Measurements from ENCODE around the gene HPDL.
"Not testable (repeated sequence)": the region's sequence is repeated elsewhere in the genome, so short reads cannot be mapped to it uniquely, and the experiment has no call there.

HPDL gene

GRCh38 chr1:45326627-45327623 lies at the start of gene HPDL:
Gene HPDL (plus strand): TSS chr1:45326895. CDS start chr1:45327149, 254 bp downstream.
- peak within 1 kb of the TSS; percentile 58 for H3K9ac ChIP-seq (ENCODE audit: insufficient read length, low read depth)
- H3K4me1 ChIP-seq (ENCODE audit: insufficient read depth, insufficient read length): peaks cover 21% of the 10 kb centered on the region
- H3K36me3 ChIP-seq (ENCODE audit: insufficient read depth, insufficient read length, low read length): peaks cover 53% of the 10 kb centered on the region
- no peak for DNase-seq (ENCODE audit: low read depth, low spot score)
- TF ChIP-seq SUZ12 (IDR thresholded peaks at IDR 0.05; ENCODE audit: extremely low read depth, insufficient read depth, insufficient read length) (no peak), ZNF274 (IDR thresholded peaks at IDR 0.05; ENCODE audit: low read depth, low read length) (no peak), YY1 (IDR thresholded peaks at IDR 0.05; ENCODE audit: insufficient read depth, insufficient read length) (no peak)
- H3K27me3 ChIP-seq (ENCODE audit: insufficient read depth, insufficient read length): no peaks in the 10 kb centered on the region
- peaks cover 30% of the 10 kb centered on the region for H3K9me3 ChIP-seq (ENCODE audit: insufficient read depth, low read length)
- no peak within 1 kb of the TSS for H3K4me3 ChIP-seq (ENCODE audit: insufficient read length, low read depth)

GRCh38 chr1:45282351-45282750 lies 44.3 kb upstream of the HPDL start:
- peaks cover 11% of the 10 kb centered on the region; the same call in 1 of the 2 replicates for H3K9me3 ChIP-seq (ENCODE audit: insufficient read depth, low read length)
- TF ChIP-seq YY1 (IDR thresholded peaks at IDR 0.05; ENCODE audit: insufficient read depth, insufficient read length): no peak
- TF ChIP-seq SUZ12 (IDR thresholded peaks at IDR 0.05; ENCODE audit: extremely low read depth, insufficient read depth, insufficient read length): no peak
- TF ChIP-seq ZNF274 (IDR thresholded peaks at IDR 0.05; ENCODE audit: low read depth, low read length): no peak

GRCh38 chr1:45284858-45285257 lies 41.8 kb upstream of the HPDL start:
- H3K9ac ChIP-seq (ENCODE audit: insufficient read length, low read depth); DNase-seq (ENCODE audit: low read depth, low spot score); H3K4me3 ChIP-seq (ENCODE audit: insufficient read length, low read depth); H3K4me1 ChIP-seq (ENCODE audit: insufficient read depth, insufficient read length); H3K36me3 ChIP-seq (ENCODE audit: insufficient read depth, insufficient read length, low read length); H3K27me3 ChIP-seq (ENCODE audit: insufficient read depth, insufficient read length): not testable (repeated sequence)
- H3K9me3 ChIP-seq (ENCODE audit: insufficient read depth, low read length): peaks cover 11% of the 10 kb centered on the region; the same call in 1 of the 2 replicates

More at GRCh38 chr1:45282351-45282750, 44.3 kb upstream of the HPDL start:
- Histone ChIP-seq H3K4me3 (ENCODE audit: insufficient read length, low read depth) (no peak overlapping the region), H3K4me1 (ENCODE audit: insufficient read depth, insufficient read length) (no peaks in the 10 kb centered on the region), H3K9ac (ENCODE audit: insufficient read length, low read depth) (no peak overlapping the region), H3K27me3 (ENCODE audit: insufficient read depth, insufficient read length) (no peaks in the 10 kb centered on the region), H3K36me3 (ENCODE audit: insufficient read depth, insufficient read length, low read length) (no peaks in the 10 kb centered on the region)
- no peak for DNase-seq (ENCODE audit: low read depth, low spot score)

GRCh38 chr1:45286521-45286920 lies 40.2 kb upstream of the HPDL start:
- H3K36me3 ChIP-seq (ENCODE audit: insufficient read depth, insufficient read length, low read length); H3K4me1 ChIP-seq (ENCODE audit: insufficient read depth, insufficient read length); DNase-seq (ENCODE audit: low read depth, low spot score); H3K9ac ChIP-seq (ENCODE audit: insufficient read length, low read depth); H3K4me3 ChIP-seq (ENCODE audit: insufficient read length, low read depth); H3K27me3 ChIP-seq (ENCODE audit: insufficient read depth, insufficient read length): not testable (repeated sequence)
- H3K9me3 ChIP-seq (ENCODE audit: insufficient read depth, low read length): peaks cover 11% of the 10 kb centered on the region; the same call in 1 of the 2 replicates

- not testable (repeated sequence) for H3K9ac ChIP-seq (ENCODE audit: insufficient read length, low read depth); H3K27me3 ChIP-seq (ENCODE audit: insufficient read depth, insufficient read length); DNase-seq (ENCODE audit: low read depth, low spot score); H3K4me1 ChIP-seq (ENCODE audit: insufficient read depth, insufficient read length); H3K4me3 ChIP-seq (ENCODE audit: insufficient read length, low read depth); H3K9me3 ChIP-seq (ENCODE audit: insufficient read depth, low read length); H3K36me3 ChIP-seq (ENCODE audit: insufficient read depth, insufficient read length, low read length)
Observed at GRCh38 chr1:45291002-45291401, 35.7 kb upstream of the HPDL start.

GRCh38 chr1:45291716-45292115 lies 35.0 kb upstream of the HPDL start:
- TF ChIP-seq SUZ12 (IDR thresholded peaks at IDR 0.05; ENCODE audit: extremely low read depth, insufficient read depth, insufficient read length) (no peak), YY1 (IDR thresholded peaks at IDR 0.05; ENCODE audit: insufficient read depth, insufficient read length) (no peak), ZNF274 (IDR thresholded peaks at IDR 0.05; ENCODE audit: low read depth, low read length) (no peak)
- Histone ChIP-seq H3K4me3 (ENCODE audit: insufficient read length, low read depth) (no peak overlapping the region), H3K9me3 (ENCODE audit: insufficient read depth, low read length) (no peaks in the 10 kb centered on the region), H3K36me3 (ENCODE audit: insufficient read depth, insufficient read length, low read length) (no peaks in the 10 kb centered on the region), H3K4me1 (ENCODE audit: insufficient read depth, insufficient read length) (no peaks in the 10 kb centered on the region), H3K27me3 (ENCODE audit: insufficient read depth, insufficient read length) (no peaks in the 10 kb centered on the region), H3K9ac (ENCODE audit: insufficient read length, low read depth) (no peak overlapping the region)
- DNase-seq (ENCODE audit: low read depth, low spot score): no peak

GRCh38 chr1:45297666-45298356 lies 28.9 kb upstream of the HPDL start:
- Histone ChIP-seq H3K27me3 (ENCODE audit: insufficient read depth, insufficient read length) (no peaks in the 10 kb centered on the region), H3K9ac (ENCODE audit: insufficient read length, low read depth) (no peak overlapping the region), H3K4me3 (ENCODE audit: insufficient read length, low read depth) (no peak overlapping the region), H3K36me3 (ENCODE audit: insufficient read depth, insufficient read length, low read length) (no peaks in the 10 kb centered on the region), H3K9me3 (ENCODE audit: insufficient read depth, low read length) (no peaks in the 10 kb centered on the region), H3K4me1 (ENCODE audit: insufficient read depth, insufficient read length) (peaks cover 3% of the 10 kb centered on the region)
- DNase-seq (ENCODE audit: low read depth, low spot score): no peak
- no peak for TF ChIP-seq SUZ12 (IDR thresholded peaks at IDR 0.05; ENCODE audit: extremely low read depth, insufficient read depth, insufficient read length)
- no peak for TF ChIP-seq YY1 (IDR thresholded peaks at IDR 0.05; ENCODE audit: insufficient read depth, insufficient read length)
- no peak for TF ChIP-seq ZNF274 (IDR thresholded peaks at IDR 0.05; ENCODE audit: low read depth, low read length)
